ENCODE data around the gene ZDHHC14. TPM values are rescaled to one million over a fixed set of nuclear protein-coding genes. Genes with fewer than 3 reads are reported as not detected.

The ZDHHC14 gene
- total and polyA plus RNA-seq, 2 experiments from 2014 or later: 3.0 to 7.4 TPM

GRCh38 chr6:157400676-157401075, 19.7 kb downstream of the ZDHHC14 start:
- Histone ChIP-seq H2AFZ (no peak overlapping the region), H3K4me3 (no peak overlapping the region), H3K36me3 (ENCODE audit: insufficient read depth) (no peaks in the 10 kb centered on the region), H3K9me2 (ENCODE audit: insufficient read depth) (no peaks in the 10 kb centered on the region), H3K79me2 (replicated peaks; ENCODE audit: insufficient read depth) (no peaks in the 10 kb centered on the region), H3K4me1 (ENCODE audit: insufficient read depth) (peaks cover 23% of the 10 kb centered on the region), H3F3A (replicated peaks; ENCODE audit: low read depth) (no peaks in the 10 kb centered on the region), H3K27me3 (ENCODE audit: insufficient read depth) (no peaks in the 10 kb centered on the region), H3K27ac (ENCODE audit: low read depth) (no peak overlapping the region), H4K20me1 (replicated peaks; ENCODE audit: insufficient read depth) (no peaks in the 10 kb centered on the region), H3K4me2 (no peak overlapping the region)
- ATAC-seq: no peak
- Mint-ChIP-seq H3K4me1 (peaks cover 31% of the 10 kb centered on the region), H3K27me3 (ENCODE audit: insufficient read depth, low read depth, poor library complexity) (peaks cover 6% of the 10 kb centered on the region), H3K9me3 (no peaks in the 10 kb centered on the region), H3K27ac (no peak overlapping the region), H3K36me3 (ENCODE audit: low read depth) (no peaks in the 10 kb centered on the region; the same call in 2 of the 3 replicates), H3K4me3 (no peak overlapping the region)
- TF ChIP-seq, protein P1, sequence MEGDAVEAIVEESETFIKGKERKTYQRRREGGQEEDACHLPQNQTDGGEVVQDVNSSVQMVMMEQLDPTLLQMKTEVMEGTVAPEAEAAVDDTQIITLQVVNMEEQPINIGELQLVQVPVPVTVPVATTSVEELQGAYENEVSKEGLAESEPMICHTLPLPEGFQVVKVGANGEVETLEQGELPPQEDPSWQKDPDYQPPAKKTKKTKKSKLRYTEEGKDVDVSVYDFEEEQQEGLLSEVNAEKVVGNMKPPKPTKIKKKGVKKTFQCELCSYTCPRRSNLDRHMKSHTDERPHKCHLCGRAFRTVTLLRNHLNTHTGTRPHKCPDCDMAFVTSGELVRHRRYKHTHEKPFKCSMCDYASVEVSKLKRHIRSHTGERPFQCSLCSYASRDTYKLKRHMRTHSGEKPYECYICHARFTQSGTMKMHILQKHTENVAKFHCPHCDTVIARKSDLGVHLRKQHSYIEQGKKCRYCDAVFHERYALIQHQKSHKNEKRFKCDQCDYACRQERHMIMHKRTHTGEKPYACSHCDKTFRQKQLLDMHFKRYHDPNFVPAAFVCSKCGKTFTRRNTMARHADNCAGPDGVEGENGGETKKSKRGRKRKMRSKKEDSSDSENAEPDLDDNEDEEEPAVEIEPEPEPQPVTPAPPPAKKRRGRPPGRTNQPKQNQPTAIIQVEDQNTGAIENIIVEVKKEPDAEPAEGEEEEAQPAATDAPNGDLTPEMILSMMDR (conservative IDR thresholded peaks at IDR 0.05; ENCODE audit: low read depth in 2 of 2): no peak
- TF ChIP-seq, protein P2, sequence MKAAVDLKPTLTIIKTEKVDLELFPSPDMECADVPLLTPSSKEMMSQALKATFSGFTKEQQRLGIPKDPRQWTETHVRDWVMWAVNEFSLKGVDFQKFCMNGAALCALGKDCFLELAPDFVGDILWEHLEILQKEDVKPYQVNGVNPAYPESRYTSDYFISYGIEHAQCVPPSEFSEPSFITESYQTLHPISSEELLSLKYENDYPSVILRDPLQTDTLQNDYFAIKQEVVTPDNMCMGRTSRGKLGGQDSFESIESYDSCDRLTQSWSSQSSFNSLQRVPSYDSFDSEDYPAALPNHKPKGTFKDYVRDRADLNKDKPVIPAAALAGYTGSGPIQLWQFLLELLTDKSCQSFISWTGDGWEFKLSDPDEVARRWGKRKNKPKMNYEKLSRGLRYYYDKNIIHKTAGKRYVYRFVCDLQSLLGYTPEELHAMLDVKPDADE (IDR thresholded peaks at IDR 0.05): no peak
- no peak for TF ChIP-seq ZNF114 (CRISPR knock-in tag; IDR thresholded peaks at IDR 0.05)
- no peak for TF ChIP-seq JUNB (IDR thresholded peaks at IDR 0.05; ENCODE audit: unreplicated experiment)
- no peak for TF ChIP-seq CREB1 (CRISPR knock-in tag; IDR thresholded peaks at IDR 0.05; ENCODE audit: low read depth)
- no peak for TF ChIP-seq EZH2phosphoT487 (IDR thresholded peaks at IDR 0.05; ENCODE audit: unreplicated experiment)
- TF ChIP-seq STAT1 (IDR thresholded peaks at IDR 0.05; ENCODE audit: unreplicated experiment): no peak
- TF ChIP-seq EZH2 (IDR thresholded peaks at IDR 0.05; ENCODE audit: low read depth, unreplicated experiment): no peak
- no peak for TF ChIP-seq NANOG (IDR thresholded peaks at IDR 0.05; ENCODE audit: borderline replicate concordance)
- no peak for TF ChIP-seq ZNF331 (CRISPR knock-in tag; IDR thresholded peaks at IDR 0.05; ENCODE audit: low read depth)
- no peak for TF ChIP-seq REST (IDR thresholded peaks at IDR 0.05; ENCODE audit: unreplicated experiment)
- TF ChIP-seq POLR2AphosphoS5 (IDR thresholded peaks at IDR 0.05; ENCODE audit: low read depth): no peak
- TF ChIP-seq, protein P3, sequence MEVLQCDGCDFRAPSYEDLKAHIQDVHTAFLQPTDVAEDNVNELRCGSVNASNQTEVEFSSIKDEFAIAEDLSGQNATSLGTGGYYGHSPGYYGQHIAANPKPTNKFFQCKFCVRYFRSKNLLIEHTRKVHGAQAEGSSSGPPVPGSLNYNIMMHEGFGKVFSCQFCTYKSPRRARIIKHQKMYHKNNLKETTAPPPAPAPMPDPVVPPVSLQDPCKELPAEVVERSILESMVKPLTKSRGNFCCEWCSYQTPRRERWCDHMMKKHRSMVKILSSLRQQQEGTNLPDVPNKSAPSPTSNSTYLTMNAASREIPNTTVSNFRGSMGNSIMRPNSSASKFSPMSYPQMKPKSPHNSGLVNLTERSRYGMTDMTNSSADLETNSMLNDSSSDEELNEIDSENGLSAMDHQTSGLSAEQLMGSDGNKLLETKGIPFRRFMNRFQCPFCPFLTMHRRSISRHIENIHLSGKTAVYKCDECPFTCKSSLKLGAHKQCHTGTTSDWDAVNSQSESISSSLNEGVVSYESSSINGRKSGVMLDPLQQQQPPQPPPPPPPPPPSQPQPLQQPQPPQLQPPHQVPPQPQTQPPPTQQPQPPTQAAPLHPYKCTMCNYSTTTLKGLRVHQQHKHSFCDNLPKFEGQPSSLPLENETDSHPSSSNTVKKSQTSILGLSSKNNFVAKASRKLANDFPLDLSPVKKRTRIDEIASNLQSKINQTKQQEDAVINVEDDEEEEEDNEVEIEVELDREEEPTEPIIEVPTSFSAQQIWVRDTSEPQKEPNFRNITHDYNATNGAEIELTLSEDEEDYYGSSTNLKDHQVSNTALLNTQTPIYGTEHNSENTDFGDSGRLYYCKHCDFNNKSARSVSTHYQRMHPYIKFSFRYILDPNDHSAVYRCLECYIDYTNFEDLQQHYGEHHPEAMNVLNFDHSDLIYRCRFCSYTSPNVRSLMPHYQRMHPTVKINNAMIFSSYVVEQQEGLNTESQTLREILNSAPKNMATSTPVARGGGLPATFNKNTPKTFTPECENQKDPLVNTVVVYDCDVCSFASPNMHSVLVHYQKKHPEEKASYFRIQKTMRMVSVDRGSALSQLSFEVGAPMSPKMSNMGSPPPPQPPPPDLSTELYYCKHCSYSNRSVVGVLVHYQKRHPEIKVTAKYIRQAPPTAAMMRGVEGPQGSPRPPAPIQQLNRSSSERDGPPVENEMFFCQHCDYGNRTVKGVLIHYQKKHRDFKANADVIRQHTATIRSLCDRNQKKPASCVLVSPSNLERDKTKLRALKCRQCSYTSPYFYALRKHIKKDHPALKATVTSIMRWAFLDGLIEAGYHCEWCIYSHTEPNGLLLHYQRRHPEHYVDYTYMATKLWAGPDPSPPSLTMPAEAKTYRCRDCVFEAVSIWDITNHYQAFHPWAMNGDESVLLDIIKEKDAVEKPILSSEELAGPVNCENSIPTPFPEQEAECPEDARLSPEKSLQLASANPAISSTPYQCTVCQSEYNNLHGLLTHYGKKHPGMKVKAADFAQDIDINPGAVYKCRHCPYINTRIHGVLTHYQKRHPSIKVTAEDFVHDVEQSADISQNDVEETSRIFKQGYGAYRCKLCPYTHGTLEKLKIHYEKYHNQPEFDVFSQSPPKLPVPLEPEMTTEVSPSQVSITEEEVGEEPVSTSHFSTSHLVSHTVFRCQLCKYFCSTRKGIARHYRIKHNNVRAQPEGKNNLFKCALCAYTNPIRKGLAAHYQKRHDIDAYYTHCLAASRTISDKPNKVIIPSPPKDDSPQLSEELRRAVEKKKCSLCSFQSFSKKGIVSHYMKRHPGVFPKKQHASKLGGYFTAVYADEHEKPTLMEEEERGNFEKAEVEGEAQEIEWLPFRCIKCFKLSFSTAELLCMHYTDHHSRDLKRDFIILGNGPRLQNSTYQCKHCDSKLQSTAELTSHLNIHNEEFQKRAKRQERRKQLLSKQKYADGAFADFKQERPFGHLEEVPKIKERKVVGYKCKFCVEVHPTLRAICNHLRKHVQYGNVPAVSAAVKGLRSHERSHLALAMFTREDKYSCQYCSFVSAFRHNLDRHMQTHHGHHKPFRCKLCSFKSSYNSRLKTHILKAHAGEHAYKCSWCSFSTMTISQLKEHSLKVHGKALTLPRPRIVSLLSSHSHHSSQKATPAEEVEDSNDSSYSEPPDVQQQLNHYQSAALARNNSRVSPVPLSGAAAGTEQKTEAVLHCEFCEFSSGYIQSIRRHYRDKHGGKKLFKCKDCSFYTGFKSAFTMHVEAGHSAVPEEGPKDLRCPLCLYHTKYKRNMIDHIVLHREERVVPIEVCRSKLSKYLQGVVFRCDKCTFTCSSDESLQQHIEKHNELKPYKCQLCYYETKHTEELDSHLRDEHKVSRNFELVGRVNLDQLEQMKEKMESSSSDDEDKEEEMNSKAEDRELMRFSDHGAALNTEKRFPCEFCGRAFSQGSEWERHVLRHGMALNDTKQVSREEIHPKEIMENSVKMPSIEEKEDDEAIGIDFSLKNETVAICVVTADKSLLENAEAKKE (CRISPR knock-in tag; IDR thresholded peaks at IDR 0.05): no peak
- DNase-seq (ENCODE audit: low spot score): no peak
